Measurements from ENCODE around the gene MIS12.

- no peak for TF ChIP-seq CTCF (IDR thresholded peaks at IDR 0.05)
- TF ChIP-seq POLR2A (IDR thresholded peaks at IDR 0.05) = no peak
Observed at GRCh38 chr17:5539286-5539685, 52.9 kb downstream of the MIS12 start.
